Activated CD4-positive, CD25-positive, alpha-beta regulatory T cell treated with anti-CD3 and anti-CD28 coated beads, Interleukin-2, amount 50 U/mL, for 16 hours (primary cell): Measurements from ENCODE around the gene KIFC3.
A peak's percentile ranks its signal among the peaks of the same experiment; 100 is the strongest.

Experiments used
- DNase-seq: peaks from one replicate; pipeline ENCODE4 v3.0.0-alpha.2; 2020; ENCODE audit warnings: low read depth, low spot score

Gene KIFC3

DNA sequence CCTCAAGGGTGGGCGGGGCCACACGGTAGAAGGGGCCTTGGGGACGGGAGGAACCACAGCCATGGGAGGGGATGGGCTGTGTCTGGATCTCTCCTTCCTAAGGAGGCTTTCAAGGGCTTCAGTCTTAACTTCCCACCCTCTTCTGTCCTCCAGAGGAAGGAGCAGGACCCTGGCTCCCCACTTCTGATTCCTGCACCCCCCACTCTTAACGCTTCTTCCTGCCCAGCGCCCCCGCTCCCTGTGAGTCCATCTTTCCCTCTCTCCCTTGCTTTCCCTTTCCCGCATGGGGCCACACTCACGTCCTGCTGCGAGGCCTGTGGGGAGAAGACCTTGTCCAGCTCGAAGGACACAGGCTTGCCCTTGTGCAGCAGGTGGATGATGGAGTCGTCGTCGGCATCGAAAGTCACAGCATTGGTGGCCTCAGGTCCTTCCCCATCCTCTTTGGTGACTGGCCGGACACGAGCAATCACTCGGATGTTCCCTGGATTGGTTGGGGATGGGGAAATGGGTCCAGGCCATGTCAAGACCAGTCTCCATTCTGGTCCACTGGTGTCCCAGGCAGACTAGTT is 37.0 kb downstream of the KIFC3 start:
- DNase-seq: no peak

DNA sequence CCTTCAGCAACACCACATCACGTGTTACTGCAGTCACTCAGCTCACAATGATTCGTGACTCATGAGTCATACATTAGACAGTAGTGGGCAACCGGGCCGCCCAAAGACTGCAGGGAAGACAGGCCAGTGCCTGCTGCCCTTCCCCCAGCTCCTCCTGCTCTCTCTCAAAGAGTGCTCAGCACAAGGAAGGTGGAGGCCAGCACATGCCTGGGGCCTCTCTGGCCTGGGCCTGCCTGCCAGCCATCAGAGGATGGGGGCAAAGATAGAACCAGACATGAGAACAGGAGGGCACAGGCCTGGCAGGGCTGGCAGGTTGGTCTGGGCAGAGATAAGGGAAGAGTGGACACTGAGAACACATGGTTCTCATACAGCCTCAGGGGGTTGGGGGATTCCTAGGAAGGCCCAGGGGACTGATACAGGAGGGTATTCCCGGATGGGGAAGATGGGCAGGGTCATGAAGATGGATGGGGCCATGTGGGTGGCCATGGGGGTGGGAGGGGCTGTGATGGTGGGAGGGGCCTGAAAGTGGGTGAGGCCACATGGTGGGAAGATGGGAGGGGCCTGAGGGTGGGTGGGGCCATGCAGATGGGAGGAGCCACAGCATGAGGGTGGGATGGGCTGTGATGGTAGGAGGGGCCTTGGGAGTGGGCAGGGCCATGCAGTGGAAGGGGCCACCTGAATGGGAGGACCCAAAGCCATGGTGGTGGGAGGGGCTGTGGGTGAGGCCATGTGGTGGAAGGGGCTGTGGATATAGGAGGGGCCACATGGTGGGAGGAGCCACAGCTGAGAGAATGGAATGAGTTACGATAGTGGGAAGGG is 37.7 kb downstream of the KIFC3 start:
- DNase-seq: no peak

DNA sequence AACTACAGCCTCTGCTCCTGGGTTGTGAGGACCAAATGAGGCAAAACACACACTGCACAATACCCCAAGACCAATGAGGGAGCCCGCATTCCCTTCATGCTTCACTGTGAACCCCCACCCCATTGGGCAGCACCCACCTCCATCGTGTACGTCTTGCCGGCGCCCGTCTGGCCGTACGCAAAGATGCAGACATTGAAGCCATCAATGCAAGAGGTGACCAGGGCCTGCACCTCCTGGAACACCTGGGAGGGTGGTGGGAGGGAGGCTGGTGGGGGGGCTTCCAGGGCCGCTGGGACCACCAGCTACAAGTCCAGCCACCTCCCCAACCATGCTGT is 38.3 kb downstream of the KIFC3 start:
- no peak for DNase-seq

DNA sequence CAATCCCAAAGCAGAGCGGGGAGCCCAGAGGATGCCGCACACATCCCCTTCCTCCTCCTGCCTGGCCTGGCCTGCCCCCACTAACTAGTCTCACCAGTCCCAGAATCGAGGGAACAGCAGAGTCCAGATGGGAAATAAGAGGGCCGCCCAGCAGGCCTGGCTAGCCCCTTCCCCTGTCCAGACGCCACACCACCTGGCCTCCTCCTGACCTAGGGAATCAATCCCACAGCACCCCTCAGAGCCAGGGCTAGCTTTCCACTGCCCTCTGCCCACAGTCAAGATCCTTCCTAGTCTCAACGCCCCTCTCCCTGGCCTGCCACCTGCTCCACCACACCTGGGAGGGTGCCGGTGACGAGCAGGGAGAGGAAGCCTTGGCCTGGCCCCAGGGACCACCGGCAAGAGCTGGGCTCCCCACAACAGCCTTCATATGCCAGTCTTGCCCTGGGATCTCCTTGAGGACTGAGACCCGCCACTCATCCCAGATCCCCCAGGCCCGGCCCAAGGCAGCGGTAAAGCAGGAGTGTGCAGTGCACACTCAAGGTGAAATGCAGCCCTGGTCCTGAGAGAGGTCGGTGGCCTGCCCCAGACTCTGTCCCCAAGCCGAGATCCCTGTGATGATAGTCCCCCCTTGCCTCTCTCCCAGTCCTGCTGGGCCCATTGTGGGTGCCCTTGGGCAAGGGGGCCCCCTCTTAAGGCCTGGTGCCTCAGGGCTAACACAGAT is 38.8 kb downstream of the KIFC3 start:
- DNase-seq: no peak

DNA sequence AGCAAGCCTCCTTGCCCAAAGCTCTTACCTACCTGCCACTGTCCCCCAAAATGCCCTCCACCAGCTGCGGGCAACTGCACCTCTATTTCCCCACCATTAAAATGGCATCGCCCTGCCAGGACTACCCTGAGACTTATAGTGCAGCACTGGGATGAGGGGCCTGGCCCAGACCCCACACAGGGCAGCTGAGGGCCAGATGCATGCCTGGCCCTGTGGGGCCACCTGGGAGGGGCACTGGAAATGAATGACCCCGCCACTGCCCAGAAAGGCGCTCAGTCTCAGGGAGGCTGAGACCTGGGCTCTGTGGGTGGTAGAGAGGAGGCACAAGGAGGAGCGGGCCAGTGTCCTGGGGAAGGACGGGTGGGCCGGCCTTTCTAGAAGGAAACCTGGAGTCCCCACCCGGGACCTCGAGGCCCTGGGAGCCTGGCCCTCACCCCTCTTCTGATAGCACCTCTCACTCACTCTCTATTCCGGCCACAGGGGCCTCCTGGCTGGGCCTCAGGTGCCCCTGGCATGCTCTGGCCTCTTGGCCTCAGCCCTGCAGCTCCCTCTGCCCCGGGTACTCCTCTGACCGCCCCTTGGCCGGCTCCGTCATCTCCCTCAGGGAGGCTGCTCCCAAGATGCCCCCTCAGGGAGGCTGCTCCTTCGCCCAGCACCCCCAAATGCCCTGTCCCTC is 39.8 kb downstream of the KIFC3 start:
- DNase-seq: no peak

DNA sequence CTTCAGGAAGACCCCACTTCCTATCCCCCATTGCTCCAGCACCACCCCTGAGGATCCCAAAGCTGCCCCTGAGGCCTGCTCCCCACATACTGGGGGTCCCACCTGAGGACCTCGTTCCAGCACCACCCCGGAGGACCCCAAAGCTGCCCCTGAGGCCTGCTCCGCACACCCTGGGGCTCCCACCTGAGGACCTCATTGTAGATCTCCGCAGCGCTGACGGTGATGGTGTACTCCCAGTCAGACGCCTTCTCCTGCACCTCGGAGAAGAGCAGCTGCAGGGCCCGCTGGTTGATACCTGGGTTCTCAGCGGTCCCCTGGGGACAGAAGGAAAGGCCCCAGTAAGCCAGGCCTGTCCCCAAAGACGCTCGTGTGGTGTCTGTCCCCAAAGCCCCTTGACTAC is 40.3 kb downstream of the KIFC3 start:
- no peak for DNase-seq

DNA sequence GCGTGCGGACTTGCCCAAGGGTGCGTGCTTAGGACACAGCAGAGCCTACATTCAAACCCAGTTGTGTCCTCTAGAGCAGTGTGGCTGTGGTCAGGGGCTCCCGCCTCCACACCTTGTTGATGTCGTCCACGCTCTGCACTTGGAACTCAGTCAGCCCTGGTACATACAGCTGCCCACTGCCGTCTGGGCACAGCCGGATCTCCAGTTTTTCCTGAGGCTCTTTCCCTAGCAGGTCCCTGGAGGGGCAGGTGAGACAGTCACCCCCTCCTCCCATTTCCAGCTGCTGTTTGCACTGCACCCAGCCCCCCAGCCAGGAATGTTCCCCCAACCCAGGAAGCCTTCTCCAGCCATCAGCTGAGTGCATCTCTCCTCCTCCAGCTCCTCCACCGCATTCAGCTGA is 41.0 kb downstream of the KIFC3 start:
- DNase-seq: no peak

DNA sequence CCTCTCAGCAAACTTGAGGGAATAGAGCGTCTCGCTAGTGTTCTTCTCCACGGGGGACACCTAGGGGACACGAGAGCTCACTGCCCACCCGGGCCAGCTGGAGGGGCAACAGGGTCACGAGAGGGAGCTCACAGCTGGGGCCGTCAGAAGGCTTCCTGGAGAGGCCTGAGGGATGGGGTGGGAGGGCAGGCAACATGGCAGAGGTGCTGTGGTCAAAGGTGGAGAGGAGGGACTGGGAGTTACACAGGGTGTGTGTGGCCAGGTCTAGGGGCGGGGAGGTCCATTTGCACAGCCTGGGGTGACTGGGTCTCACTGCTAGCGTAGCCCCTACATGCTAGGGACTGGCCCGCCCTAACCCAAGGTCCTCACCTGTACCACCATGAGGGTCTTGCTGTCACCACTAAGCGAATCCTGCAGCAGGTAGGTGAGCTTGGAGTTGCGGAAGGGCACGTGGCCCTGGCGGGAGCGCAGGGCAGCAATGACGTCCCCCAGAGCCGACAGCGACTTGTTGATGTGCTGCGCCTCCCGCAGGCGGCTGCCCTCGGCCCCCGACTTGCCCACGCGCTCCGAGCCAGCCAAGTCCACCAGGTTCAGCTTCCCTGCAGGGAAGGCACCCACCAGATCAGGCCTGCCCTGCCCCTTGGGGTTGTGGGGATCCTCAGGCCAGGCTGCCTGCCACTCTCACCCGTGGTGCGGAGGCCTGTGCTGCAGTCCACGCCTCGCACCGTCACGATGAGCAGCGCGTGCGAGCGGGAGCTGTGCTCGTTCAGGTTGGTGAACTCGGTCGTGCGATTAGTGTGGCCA is 41.7 kb downstream of the KIFC3 start:
- no peak for DNase-seq

DNA sequence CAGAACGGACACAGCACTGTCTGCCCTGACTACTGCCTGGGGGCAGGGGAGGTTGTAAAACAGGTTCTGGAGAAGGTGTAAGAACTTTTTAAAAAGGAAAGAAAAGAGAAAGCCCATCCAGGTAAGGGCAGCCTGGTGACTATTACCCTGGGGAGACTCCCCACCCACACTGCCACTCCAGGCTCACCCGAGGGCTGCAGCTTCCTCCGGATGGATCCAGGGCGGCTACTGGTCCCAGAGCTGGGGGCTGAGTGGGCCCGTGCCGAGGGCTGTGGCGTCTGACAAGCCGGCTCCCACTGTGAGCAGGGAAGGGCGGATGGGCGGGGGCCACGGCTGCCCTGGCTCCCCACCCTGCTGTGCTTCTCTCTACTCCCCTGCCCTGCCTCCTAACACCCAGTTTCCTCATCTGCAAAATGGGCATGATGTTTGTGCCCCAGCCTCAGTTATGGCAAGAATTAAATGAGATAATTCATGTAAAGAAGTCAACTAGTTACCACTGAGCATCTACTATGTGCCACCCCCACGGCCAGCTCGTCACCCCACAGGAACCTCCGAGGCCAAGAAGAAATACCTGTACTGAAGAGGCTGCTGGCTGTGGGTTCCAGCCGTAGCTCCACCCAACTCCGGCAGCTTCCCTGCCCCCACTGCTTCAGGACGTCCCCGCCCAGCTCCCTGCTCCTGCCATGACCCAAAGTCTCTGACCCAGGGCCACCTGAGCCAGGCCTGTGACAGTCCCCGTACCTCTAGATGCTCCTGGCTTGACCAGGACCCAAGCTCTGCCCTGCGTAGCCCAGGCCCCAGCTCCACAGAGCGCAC is 42.5 kb downstream of the KIFC3 start:
- DNase-seq: no peak

DNA sequence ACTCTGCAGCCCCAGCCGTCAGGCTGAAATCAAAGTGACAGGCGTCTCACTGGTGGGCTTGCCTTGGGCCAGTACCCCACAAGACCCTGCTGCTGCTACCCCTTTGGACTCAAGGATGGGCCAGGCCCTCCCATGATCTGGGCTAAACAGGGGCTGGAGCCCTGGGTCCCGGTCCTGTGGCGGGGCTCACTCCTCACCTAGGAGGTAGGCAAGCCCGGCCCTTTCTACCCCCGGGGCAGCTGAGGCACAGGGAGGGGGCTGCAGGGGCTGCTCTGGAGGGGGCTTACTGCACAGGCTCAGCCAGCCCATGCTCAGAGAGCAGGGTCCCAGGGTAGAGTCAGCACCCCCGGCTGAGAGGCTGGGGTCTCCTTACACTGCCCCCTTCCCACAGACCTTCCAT is 43.2 kb downstream of the KIFC3 start:
- no peak for DNase-seq

DNA sequence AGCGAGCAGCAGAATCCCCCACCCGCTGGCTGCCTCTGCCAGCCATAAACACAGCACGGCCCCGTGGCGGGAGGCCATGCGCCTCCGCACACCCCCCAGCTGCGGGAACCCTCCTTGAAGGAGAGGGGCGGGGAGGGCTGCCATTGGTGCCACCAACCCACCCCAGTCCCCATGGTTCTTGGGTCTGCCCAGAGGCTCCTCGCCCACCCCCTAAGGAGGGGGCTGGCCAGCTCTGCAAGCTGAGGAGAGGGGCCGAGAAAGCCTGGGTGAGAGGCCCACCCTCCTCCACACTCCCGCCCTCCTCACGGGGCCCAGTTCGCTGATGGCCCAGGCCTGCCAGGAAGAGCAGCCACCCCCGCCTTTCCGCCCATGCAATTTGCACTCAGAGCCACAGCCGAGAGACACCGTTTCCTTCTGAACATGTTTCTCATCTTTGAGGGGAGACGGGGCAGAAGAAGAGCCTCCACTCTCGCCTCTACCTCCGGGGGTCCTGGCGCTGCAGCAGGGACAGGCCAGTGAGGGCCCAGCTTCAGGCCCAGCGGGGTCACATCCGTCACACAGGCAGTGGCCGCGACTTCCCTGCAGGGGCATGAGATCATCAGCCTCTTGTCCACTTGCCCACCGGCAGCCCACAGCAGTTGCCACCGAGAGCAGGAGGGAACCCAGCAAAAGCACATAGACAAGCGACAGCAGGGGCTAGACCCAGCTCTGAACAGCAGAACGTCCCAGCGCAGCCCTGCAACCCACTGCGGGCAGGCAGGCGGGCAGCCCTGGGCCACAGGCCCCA is 43.8 kb downstream of the KIFC3 start:
- no peak for DNase-seq

DNA sequence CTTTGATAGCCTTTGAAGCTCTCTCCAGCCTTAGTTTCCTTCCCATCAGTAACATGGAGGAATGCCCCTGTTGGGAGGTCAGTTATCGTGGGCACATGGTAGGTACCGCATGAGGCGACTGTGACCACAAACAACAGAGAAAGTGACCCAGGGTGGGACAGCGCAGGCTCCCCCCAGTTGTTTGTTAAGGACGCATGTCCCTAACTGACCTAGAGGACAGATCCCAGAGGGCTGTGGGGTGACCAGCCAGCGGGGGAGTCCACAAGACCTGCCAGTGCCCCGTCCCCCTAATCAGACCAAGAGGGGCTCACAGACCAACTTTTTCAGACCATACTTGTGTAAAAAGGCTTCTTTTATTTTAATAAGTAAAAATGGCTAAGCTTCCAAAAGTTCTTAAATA is 44.4 kb downstream of the KIFC3 start:
- no peak for DNase-seq

DNA sequence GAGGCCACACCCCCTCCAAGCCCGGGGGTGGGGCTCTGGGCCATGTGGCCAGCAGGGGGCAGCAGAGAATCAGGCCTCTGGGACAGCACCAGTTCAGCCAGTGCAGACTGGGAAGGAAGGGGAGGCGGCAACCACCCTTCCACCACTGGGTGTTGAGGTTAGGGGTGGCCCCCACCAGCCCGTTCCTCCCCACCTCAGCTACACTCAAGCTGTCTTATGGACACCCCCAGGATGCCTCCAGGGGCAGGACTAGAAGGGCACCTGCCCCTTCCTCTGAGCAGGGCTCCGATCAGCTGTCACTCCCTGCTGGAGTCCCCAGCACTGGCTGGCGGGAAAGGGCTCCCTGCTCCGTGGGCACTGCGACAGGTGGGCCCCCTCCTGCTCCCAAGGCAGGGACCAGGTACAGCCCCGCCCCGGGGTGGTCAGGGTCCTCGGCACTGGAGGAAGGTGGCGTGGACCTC is 44.9 kb downstream of the KIFC3 start:
- DNase-seq: peak; percentile 80

DNA sequence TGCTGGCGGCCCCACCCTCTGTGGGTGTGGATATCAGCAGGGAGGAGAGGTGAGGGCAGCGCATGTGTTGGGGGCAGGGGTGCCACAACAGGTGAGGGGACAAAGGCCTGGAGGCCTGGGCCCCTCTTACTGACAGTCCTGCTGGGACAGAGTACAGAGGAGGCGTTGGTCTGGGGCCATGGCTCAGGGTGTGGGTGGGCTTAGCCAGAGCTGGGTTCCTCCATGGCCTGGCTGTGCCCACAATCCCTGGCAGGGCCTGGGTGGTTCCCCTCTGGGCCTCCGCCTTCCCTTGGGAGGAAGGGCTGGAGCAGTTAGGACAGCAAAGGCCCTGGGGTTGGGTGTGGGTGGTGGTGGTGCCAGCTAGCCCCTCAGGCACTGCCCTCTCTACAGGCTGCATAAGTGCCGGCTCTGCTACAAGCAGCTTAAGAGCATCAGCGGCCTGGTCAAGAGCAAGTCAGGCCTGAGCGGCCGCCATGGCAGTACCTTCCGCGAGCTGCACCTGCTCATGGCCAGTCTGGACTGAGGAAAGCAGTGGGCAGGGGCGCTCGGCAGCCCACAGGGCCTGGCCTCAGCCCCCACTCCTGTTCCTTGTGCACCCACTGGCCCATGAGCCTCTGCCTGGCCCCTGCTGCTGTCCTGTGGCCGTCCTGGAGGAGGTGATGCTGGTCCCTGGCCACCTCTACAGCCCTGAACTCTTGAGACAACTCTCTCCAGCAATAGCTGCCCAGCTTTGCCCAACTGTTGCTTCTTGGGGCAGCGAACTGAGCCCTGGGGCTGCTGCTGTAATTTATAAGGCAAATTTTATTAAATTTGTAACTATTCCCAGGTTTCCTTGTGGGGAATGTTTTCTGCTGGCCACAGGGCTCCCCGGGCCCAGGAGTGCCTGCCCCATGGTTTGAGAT is 45.6 kb downstream of the KIFC3 start:
- no peak for DNase-seq

DNA sequence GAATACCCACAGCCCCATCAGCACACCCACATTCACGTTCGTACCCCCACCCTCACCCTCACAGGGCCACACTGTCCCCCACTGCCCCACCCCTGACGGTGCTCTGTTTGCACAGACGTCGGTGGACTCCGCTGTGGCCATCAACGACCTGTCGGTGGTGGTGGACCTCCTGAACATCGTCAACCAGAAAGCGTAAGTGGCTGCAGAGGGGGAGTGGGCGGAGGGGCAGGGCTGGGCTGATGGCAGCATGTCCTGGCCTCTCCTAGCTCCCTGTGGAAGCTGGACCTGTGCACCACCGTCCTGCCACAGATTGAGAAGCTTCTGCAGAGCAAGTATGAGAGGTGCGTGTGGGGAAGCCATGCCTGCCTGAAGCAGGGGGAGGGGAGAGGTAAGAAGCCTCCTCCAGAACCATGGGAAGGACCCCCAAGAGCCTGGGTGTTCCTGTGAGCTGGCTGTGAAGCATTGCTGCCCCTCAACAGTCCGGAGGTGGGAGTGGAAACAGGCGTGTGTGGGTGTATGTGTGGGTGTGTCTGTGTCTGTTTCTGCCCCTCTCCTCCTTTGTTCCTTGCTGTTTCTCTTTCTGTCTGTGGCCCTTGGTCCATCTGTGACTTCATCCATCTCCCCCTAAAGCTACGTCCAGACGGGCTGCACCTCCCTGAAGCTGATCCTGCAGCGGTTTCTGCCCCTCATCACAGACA is 46.4 kb downstream of the KIFC3 start:
- no peak for DNase-seq

DNA sequence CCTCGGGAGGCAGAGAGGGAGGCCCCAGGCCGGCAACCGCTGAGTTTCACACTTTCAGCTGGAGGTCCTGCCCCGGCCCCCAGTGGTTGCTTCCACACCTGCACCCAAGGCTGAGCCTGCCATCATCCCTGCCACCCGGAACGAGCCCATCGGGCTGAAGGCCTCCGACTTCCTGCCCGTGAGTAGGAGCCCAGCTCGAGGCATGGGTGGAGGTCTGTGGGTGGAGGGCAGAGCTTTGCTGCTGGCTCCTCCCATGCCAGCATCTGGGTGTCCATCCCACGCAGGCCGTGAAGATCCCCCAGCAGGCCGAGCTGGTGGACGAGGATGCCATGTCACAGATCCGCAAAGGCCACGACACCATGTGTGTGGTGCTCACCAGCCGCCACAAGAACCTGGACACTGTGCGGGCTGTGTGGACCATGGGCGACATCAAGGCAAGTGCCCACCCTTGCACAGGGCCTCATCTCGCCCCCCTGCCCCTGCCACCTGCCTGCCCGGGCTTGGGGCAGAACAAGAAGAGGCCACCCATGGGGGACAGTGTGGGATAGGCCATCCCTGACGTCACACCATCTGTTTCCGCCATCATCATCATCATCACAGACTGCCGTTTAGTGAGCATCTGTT is 47.1 kb downstream of the KIFC3 start:
- no peak for DNase-seq

DNA sequence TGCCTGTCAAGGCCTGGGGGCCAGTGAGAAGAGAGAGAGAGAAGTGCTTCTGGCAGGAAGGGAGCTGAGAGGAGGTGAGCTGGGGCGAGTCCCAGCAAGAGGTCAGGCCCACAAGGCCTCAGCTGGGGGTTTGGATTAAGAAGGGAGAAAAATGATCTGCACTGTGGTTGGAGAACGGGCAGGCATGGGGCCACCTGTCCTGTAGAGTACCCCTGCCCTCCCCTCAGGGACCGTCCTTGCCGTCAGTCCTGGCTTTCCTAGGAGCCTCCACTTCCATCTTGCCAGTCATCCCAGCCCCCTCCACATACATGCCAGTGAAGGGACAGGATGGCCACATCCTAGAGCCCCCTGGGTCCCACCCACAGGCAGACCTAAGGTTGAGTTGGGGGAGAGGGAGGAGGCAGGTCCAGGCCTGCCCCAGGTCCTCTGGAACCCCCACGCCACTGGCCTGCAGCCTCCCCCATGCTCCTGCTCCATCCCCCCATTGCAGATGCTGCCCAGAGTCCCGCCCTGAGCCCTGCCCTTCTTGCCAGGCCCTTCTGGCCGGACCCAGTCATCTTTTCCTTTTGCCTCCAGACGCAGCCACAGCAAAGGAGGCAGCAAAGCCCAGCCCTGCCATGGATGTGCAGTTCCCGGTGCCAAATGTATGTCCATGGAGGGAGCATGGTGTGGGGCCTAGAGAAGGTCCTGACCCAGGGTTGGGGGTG is 47.8 kb downstream of the KIFC3 start:
- no peak for DNase-seq
